Measurements from ENCODE around the gene VSIG10L.

- no peak for TF ChIP-seq CTCF (IDR thresholded peaks at IDR 0.05; ENCODE audit: borderline replicate concordance, extremely low read depth, low read length, poor library complexity, severe bottlenecking)
- TF ChIP-seq EZH2 (IDR thresholded peaks at IDR 0.05; ENCODE audit: borderline replicate concordance, low read depth, low read length, severe bottlenecking): no peak
Measured at GRCh38 chr19:51356159-51356801, 14.3 kb upstream of the VSIG10L start.

All from DND-41 (cell line).